Keratinocyte (primary cell): ENCODE measurements around the gene RGPD4.

ENCODE experiments used
- CTCF ChIP-seq, 3 experiments: IDR thresholded peaks in 1 of 3; conservative IDR thresholded peaks in 1 of 3; optimal IDR thresholded peaks in 1 of 3; 2 replicates in 2 of 3; 3 replicates in 1 of 3; pipeline versions ENCODE3 to v1.5.1; 2011; ENCODE audit warnings: low read length in 3 of 3, mild to moderate bottlenecking in 3 of 3, moderate library complexity in 2 of 3, control low read depth in 1 of 3, inconsistent platforms in 1 of 3; ENCODE audit not compliant: insufficient read depth in 2 of 3; ENCODE audit errors: extremely low read depth in 1 of 3
- EZH2 ChIP-seq: IDR thresholded peaks from one replicate; pipeline ENCODE4 v1.6.1; 2012; ENCODE audit warnings: inconsistent platforms, mild to moderate bottlenecking, low read length, moderate library complexity

DNA sequence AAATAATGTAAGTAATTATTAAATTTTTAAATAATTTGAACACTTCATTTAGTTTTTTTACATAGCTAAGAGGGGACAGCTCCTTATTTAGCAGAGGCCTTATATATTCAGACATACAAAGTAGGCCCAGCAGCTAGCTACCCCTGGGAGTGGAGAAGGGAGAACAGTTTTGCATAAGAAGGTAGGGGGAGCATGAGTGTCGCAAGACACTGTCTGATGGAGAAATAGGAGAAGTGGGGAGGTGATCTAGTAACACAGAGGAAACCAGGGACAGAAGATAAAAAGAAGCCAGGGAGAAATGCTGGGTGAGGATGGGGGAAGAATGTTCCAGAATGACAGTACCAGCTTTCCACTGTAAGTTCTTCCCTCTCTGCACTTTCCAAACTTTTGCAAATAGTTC, 16.0 kb upstream of the RGPD4 start:
- TF ChIP-seq CTCF (optimal IDR thresholded peaks at IDR 0.05 in 1 of 3, IDR thresholded peaks at IDR 0.05 in 1 of 3, conservative IDR thresholded peaks at IDR 0.05 in 1 of 3; ENCODE audit: extremely low read depth in 1 of 3, insufficient read depth in 2 of 3, low read length in 3 of 3) (no peak), EZH2 (no peak)
